HepG2 (cell line): Measurements from ENCODE around the gene PIM3. TPM values are rescaled to one million over a fixed set of nuclear protein-coding genes. Genes with fewer than 3 reads are reported as not detected.

Experiments
- BCL6 ChIP-seq: IDR thresholded peaks from 2 replicates; pipeline ENCODE4 v1.6.1; 2016; ENCODE audit warnings: missing genetic modification reagents, missing compliant biosample characterization
- CENPT ChIP-seq: sonication (generic); formaldehyde crosslinking; IDR thresholded peaks from 2 replicates; pipeline ENCODE4 v1.8.0; 2022; ENCODE audit warnings: low read depth, mild to moderate bottlenecking, moderate library complexity, missing genetic modification reagents
- ERF ChIP-seq: IDR thresholded peaks from 2 replicates; pipeline ENCODE4 v1.6.1; 2018; ENCODE audit warnings: missing biosample characterization, missing genetic modification reagents
- HNF1B ChIP-seq: sonication (generic); formaldehyde crosslinking; IDR thresholded peaks from 2 replicates; pipeline ENCODE4 v1.5.1; 2020; ENCODE audit warnings: mild to moderate bottlenecking, moderate library complexity, missing genetic modification reagents
- MAX ChIP-seq: IDR thresholded peaks from 2 replicates; pipeline ENCODE4 v1.6.1; 2012; ENCODE audit warnings: inconsistent platforms
- MED1 ChIP-seq: sonication (generic); formaldehyde crosslinking; IDR thresholded peaks from 2 replicates; pipeline ENCODE4 v1.4.0; 2020; ENCODE audit warnings: missing genetic modification reagents
- NFKB2 ChIP-seq: sonication (generic); formaldehyde crosslinking; IDR thresholded peaks from 2 replicates; pipeline ENCODE4 v1.4.0; 2020; ENCODE audit warnings: missing genetic modification reagents, borderline replicate concordance
- POLR2AphosphoS5 ChIP-seq: IDR thresholded peaks from 2 replicates; pipeline ENCODE4 v1.6.1; 2012; ENCODE audit warnings: low read depth, low read length
- RARG ChIP-seq: sonication (generic); formaldehyde crosslinking; IDR thresholded peaks from 2 replicates; pipeline ENCODE4 v1.4.0; 2020; ENCODE audit warnings: low read depth, mild to moderate bottlenecking, missing genetic modification reagents
- REXO4 ChIP-seq: sonication (generic); formaldehyde crosslinking; IDR thresholded peaks from 2 replicates; pipeline ENCODE4 v1.8.0; 2022; ENCODE audit warnings: missing genetic modification reagents, mild to moderate bottlenecking, borderline replicate concordance
- SOX13 ChIP-seq, 3 experiments: fragments of 450-650 bp in 1 of 3; sonication (generic) in 1 of 3; formaldehyde crosslinking in 1 of 3; IDR thresholded peaks in 2 of 3; conservative IDR thresholded peaks in 1 of 3; 2 replicates each; pipeline versions ENCODE4 v1.5.0 to v1.6.1; 2016 to 2020; ENCODE audit warnings: antibody characterized with exemption in 1 of 3, mild to moderate bottlenecking in 1 of 3, missing compliant biosample characterization in 1 of 3, missing genetic modification reagents in 1 of 3, moderate library complexity in 1 of 3
- ZBTB43 ChIP-seq: sonication (generic); formaldehyde crosslinking; conservative IDR thresholded peaks from 2 replicates; pipeline ENCODE4 v1.4.0; 2020; ENCODE audit warnings: missing genetic modification reagents
- ZNF12 ChIP-seq: sonication (generic); formaldehyde crosslinking; IDR thresholded peaks from 2 replicates; pipeline ENCODE4 v1.5.0; 2020; ENCODE audit warnings: missing genetic modification reagents
- ZNF382 ChIP-seq: sonication (generic); formaldehyde crosslinking; IDR thresholded peaks from 2 replicates; pipeline ENCODE4 v1.5.0; 2020; ENCODE audit warnings: missing genetic modification reagents, mild to moderate bottlenecking, borderline replicate concordance
- ZNF563 ChIP-seq: sonication (generic); formaldehyde crosslinking; IDR thresholded peaks from 2 replicates; pipeline ENCODE4 v1.8.0; 2022; ENCODE audit warnings: mild to moderate bottlenecking, moderate library complexity, missing genetic modification reagents
- ZNF564 ChIP-seq: sonication (generic); formaldehyde crosslinking; IDR thresholded peaks from 2 replicates; pipeline ENCODE4 v1.8.1; 2023; ENCODE audit warnings: mild to moderate bottlenecking, missing genetic modification reagents
- ZNF776 ChIP-seq: sonication (generic); formaldehyde crosslinking; IDR thresholded peaks from 2 replicates; pipeline ENCODE4 v1.4.0; 2020; ENCODE audit warnings: mild to moderate bottlenecking, missing genetic modification reagents
- polyA plus RNA-seq, 8 experiments: library from polyadenylated mRNA; depleted of rRNA in 3 of 8; stranded (reverse) in 7 of 8; unstranded in 1 of 8; fragments of >200 nt; fragmentation: Illumina TruSeq in 4 of 8; extraction: Trizol in 4 of 8; gene quantifications; 2 replicates each; pipeline versions ENCODE4 v1.2.1 to v1.2.3, GENCODE V29; 2011 to 2016; ENCODE audit warnings: low read depth in 4 of 8, missing spikeins in 1 of 8, mixed read lengths in 1 of 8; ENCODE audit not compliant: insufficient read depth in 1 of 8
- total RNA-seq, 5 experiments: library from RNA; depleted of rRNA; stranded (reverse); fragments of >200 nt; fragmentation: Illumina TruSeq; extraction: Trizol; gene quantifications; 2 replicates each; pipeline ENCODE4 v1.2.3, GENCODE V29; 2016; ENCODE audit warnings: low read depth in 1 of 5
- TF ChIP-seq, protein P1 (sequence below): fragments of 450-650 bp; IDR thresholded peaks from 2 replicates; pipeline ENCODE4 v1.6.1; 2016
- TF ChIP-seq, protein P2 (sequence below): sonication (generic); formaldehyde crosslinking; IDR thresholded peaks from 2 replicates; pipeline ENCODE4 v1.5.0; 2020; ENCODE audit warnings: mild to moderate bottlenecking, missing genetic modification reagents

Gene PIM3
- total and polyA plus RNA-seq, 2 of the 13 experiments (the other 11 are each of a cell fraction or from before 2014, with no cell fraction given), result 21.6 to 31.2 TPM

- peak; percentile 62; the same call in 1 of the 2 replicates for TF ChIP-seq MAX
- TF ChIP-seq POLR2AphosphoS5, result peak; percentile 35; the same call in 1 of the 2 replicates
- no peak for TF ChIP-seq RARG (CRISPR knock-in tag)
- peak; percentile 67; the same call in 1 of the 2 replicates for TF ChIP-seq REXO4 (CRISPR knock-in tag)
- TF ChIP-seq ZBTB43 (CRISPR knock-in tag), result peak; percentile 63; the same call in 1 of the 2 replicates
- TF ChIP-seq ERF (CRISPR knock-in tag), result peak; percentile 29; the same call in 1 of the 2 replicates
- TF ChIP-seq NFKB2 (CRISPR knock-in tag), result 0 out of 2 replicates have a peak, but pooled peaks have one; percentile 70
- no peak for TF ChIP-seq ZNF382 (CRISPR knock-in tag)
- TF ChIP-seq ZNF12, result 0 out of 2 replicates have a peak, but pooled peaks have one; percentile 27
- peak; percentile 56; the same call in 1 of the 2 replicates for TF ChIP-seq ZNF563 (CRISPR knock-in tag)
- TF ChIP-seq, protein P1, sequence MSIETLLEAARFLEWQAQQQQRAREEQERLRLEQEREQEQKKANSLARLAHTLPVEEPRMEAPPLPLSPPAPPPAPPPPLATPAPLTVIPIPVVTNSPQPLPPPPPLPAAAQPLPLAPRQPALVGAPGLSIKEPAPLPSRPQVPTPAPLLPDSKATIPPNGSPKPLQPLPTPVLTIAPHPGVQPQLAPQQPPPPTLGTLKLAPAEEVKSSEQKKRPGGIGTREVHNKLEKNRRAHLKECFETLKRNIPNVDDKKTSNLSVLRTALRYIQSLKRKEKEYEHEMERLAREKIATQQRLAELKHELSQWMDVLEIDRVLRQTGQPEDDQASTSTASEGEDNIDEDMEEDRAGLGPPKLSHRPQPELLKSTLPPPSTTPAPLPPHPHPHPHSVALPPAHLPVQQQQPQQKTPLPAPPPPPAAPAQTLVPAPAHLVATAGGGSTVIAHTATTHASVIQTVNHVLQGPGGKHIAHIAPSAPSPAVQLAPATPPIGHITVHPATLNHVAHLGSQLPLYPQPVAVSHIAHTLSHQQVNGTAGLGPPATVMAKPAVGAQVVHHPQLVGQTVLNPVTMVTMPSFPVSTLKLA, result no peak
- TF ChIP-seq ZNF564, result peak; percentile 60; the same call in 1 of the 2 replicates
- TF ChIP-seq MED1, result peak; percentile 37; the same call in 1 of the 2 replicates
- TF ChIP-seq SOX13 (IDR thresholded peaks at IDR 0.05), result no peak
- 0 out of 4 replicates have a peak, but pooled peaks of 1 of the 2 experiments have one; percentile 14 for TF ChIP-seq SOX13 (CRISPR knock-in tag; conservative IDR thresholded peaks at IDR 0.05 in 1 of 2, IDR thresholded peaks at IDR 0.05 in 1 of 2)
- TF ChIP-seq HNF1B (CRISPR knock-in tag), result 0 out of 2 replicates have a peak, but pooled peaks have one; percentile 34
- TF ChIP-seq ZNF776, result no peak
- TF ChIP-seq, protein P2, sequence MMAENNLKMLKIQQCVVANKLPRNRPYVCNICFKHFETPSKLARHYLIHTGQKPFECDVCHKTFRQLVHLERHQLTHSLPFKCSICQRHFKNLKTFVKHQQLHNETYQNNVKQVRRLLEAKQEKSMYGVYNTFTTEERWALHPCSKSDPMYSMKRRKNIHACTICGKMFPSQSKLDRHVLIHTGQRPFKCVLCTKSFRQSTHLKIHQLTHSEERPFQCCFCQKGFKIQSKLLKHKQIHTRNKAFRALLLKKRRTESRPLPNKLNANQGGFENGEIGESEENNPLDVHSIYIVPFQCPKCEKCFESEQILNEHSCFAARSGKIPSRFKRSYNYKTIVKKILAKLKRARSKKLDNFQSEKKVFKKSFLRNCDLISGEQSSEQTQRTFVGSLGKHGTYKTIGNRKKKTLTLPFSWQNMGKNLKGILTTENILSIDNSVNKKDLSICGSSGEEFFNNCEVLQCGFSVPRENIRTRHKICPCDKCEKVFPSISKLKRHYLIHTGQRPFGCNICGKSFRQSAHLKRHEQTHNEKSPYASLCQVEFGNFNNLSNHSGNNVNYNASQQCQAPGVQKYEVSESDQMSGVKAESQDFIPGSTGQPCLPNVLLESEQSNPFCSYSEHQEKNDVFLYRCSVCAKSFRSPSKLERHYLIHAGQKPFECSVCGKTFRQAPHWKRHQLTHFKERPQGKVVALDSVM (CRISPR knock-in tag), result peak; percentile 80
- peak; percentile 27; the same call in 1 of the 2 replicates for TF ChIP-seq BCL6 (CRISPR knock-in tag)
- 0 out of 2 replicates have a peak, but pooled peaks have one; percentile 61 for TF ChIP-seq CENPT (CRISPR knock-in tag)
Observed at GRCh38 chr22:49951000-49951677, 9.4 kb upstream of the PIM3 start (continued).
